K562 (cell line): ENCODE data around the gene KCNAB1. TPM values are rescaled to one million over a fixed set of nuclear protein-coding genes. Genes with fewer than 3 reads are reported as not detected.

Source experiments
- ATAC-seq: fragments of 200-7000 bp; cut with Tn5 transposase; 3 replicates; pipeline ENCODE4 v1.9.1; 2020; ENCODE audit warnings: moderate library complexity
- BruUV-seq: library from RNA; stranded (reverse); fragments of 400-500 nt; replicated peaks from 2 replicates; lab custom pipeline; 2021; lab: Mats Ljungman, UMichigan
- CTCF ChIA-PET: fragments of 300-600 bp; formaldehyde crosslinking; extraction: SDS; loops from one replicate; lab custom pipeline; 2021; ENCODE audit warnings: low intra/inter-chr PET ratio; lab: Yijun Ruan, JAX
- POLR2A ChIA-PET: fragments of 300-600, 350-650 bp; sonication (Branson Sonifier 250); formaldehyde crosslinking; extraction: SDS; loops from one replicate; lab custom pipeline; 2021; ENCODE audit warnings: antibody characterized with exemption, inconsistent platforms; lab: Yijun Ruan, JAX
- DNase-seq, 4 experiments: peaks; one replicate each; pipeline versions ENCODE4 v3.0.0 to v3.0.0-alpha.2; 2011 to 2018; ENCODE audit warnings: low spot score in 3 of 4, mixed read lengths in 3 of 4; ENCODE audit errors: extremely low read depth in 1 of 4
- FAIRE-seq: peaks from 2 replicates; lab custom pipeline; 2011; peaks lifted over from hg19 to GRCh38; lab: Jason Lieb, UNC
- H2AFZ ChIP-seq: 2 replicates; pipeline ENCODE4 v1.6.0; 2011; ENCODE audit warnings: low read depth, low read length, control low read depth, inconsistent platforms
- H3K27ac ChIP-seq: fragments of 200-600 bp; 3 replicates; pipeline ENCODE4 v1.8.0; 2011; ENCODE audit warnings: low read depth, mild to moderate bottlenecking, control low read depth, inconsistent platforms, low read length, moderate library complexity, mixed read lengths; ENCODE audit errors: extremely low read depth
- H3K27me3 ChIP-seq, 2 experiments: fragments of 300-600 bp in 1 of 2; 2 replicates in 1 of 2; 3 replicates in 1 of 2; pipeline versions ENCODE4 v1.6.0 to v1.8.0; 2011; ENCODE audit warnings: inconsistent platforms in 2 of 2, low read length in 2 of 2, mild to moderate bottlenecking in 1 of 2, mixed read lengths in 1 of 2, moderate library complexity in 1 of 2; ENCODE audit not compliant: control insufficient read depth in 2 of 2, insufficient read depth in 2 of 2
- H3K36me3 ChIP-seq: fragments of 300-600 bp; 3 replicates; pipeline ENCODE4 v1.8.0; 2011; ENCODE audit warnings: mild to moderate bottlenecking, low read length, inconsistent platforms; ENCODE audit not compliant: control insufficient read depth, insufficient read depth
- H3K4me1 ChIP-seq, 2 experiments: fragments of 200-600 bp in 1 of 2; replicated peaks in 1 of 2; 2 replicates in 1 of 2; 3 replicates in 1 of 2; pipeline versions ENCODE4 v1.5.1 to v1.8.0; 2011; ENCODE audit warnings: inconsistent platforms in 2 of 2, low read length in 2 of 2, mild to moderate bottlenecking in 1 of 2, mixed read lengths in 1 of 2, moderate library complexity in 1 of 2; ENCODE audit not compliant: control insufficient read depth in 2 of 2, insufficient read depth in 2 of 2
- H3K4me2 ChIP-seq: 2 replicates; pipeline ENCODE4 v1.6.1; 2011; ENCODE audit warnings: low read length, control low read depth, inconsistent platforms, mixed read lengths; ENCODE audit not compliant: insufficient read depth
- H3K4me3 ChIP-seq: fragments of 200-600 bp; sonication (generic), shearing (Covaris generic); 2 replicates; pipeline ENCODE4 v1.5.1; 2016; ENCODE audit warnings: control low read depth, inconsistent platforms
- H3K79me2 ChIP-seq: fragments of 200-600 bp; 3 replicates; pipeline ENCODE4 v1.8.0; 2011; ENCODE audit warnings: low read length, inconsistent platforms; ENCODE audit not compliant: control insufficient read depth, insufficient read depth
- H3K9ac ChIP-seq, 2 experiments: 2 replicates each; pipeline versions ENCODE4 v1.6.0 to v1.6.1; 2011; ENCODE audit warnings: low read depth in 2 of 2, low read length in 2 of 2, control low read depth in 1 of 2, inconsistent platforms in 1 of 2, mild to moderate bottlenecking in 1 of 2, mixed read lengths in 1 of 2; ENCODE audit not compliant: insufficient read depth in 1 of 2
- H3K9me1 ChIP-seq: one replicate; pipeline ENCODE4 v1.6.0; 2011; ENCODE audit warnings: inconsistent platforms, mild to moderate bottlenecking, low read length, moderate library complexity; ENCODE audit not compliant: control insufficient read depth, insufficient read depth
- H3K9me3 ChIP-seq: replicated peaks from 2 replicates; pipeline ENCODE4 v1.5.1; 2011; ENCODE audit warnings: low read depth, low read length, inconsistent platforms; ENCODE audit not compliant: control insufficient read depth, insufficient read depth
- H4K20me1 ChIP-seq: replicated peaks from 2 replicates; pipeline ENCODE4 v1.6.1; 2011; ENCODE audit warnings: low read length, inconsistent platforms, mixed read lengths; ENCODE audit not compliant: control insufficient read depth, insufficient read depth
- COPS2 ChIP-seq: fragments of 450-650 bp; conservative IDR thresholded peaks from 2 replicates; pipeline ENCODE4 v1.6.1; 2016; ENCODE audit warnings: mild to moderate bottlenecking, moderate library complexity
- FOXM1 ChIP-seq, 2 experiments: fragments of 450-650 bp in 1 of 2; sonication (generic) in 1 of 2; formaldehyde crosslinking in 1 of 2; IDR thresholded peaks; 2 replicates each; pipeline versions ENCODE4 v1.6.1 to v1.9.0; 2017 to 2022; ENCODE audit warnings: low read depth in 2 of 2, mild to moderate bottlenecking in 2 of 2, missing genetic modification reagents in 1 of 2, moderate library complexity in 1 of 2
- GATA2 ChIP-seq: sonication (generic); formaldehyde crosslinking; IDR thresholded peaks from 2 replicates; pipeline ENCODE4 v1.4.0; 2020; ENCODE audit warnings: mild to moderate bottlenecking, missing genetic modification reagents
- HIVEP1 ChIP-seq: fragments of 250-450 bp; sonication (Bioruptor Pico); IDR thresholded peaks from 2 replicates; pipeline ENCODE4 v1.4.0; 2020; ENCODE audit warnings: mild to moderate bottlenecking
- HNRNPL ChIP-seq: fragments of 200-400 bp; formaldehyde crosslinking; IDR thresholded peaks from 2 replicates; pipeline ENCODE4 v1.6.1; 2017; ENCODE audit warnings: low read depth, mild to moderate bottlenecking, low read length
- PHTF2 ChIP-seq: fragments of 250-450 bp; sonication (Bioruptor Pico); IDR thresholded peaks from 2 replicates; pipeline ENCODE4 v1.5.0; 2021; ENCODE audit warnings: mild to moderate bottlenecking
- TEAD2 ChIP-seq: fragments of 450-650 bp; IDR thresholded peaks from 2 replicates; pipeline ENCODE4 v1.6.1; 2016; ENCODE audit warnings: missing genetic modification characterization, control low read depth, missing compliant biosample characterization
- TFE3 ChIP-seq: fragments of 450-650 bp; formaldehyde crosslinking; IDR thresholded peaks from 2 replicates; pipeline ENCODE4 v1.4.0; 2020; ENCODE audit warnings: mild to moderate bottlenecking, mixed read lengths
- YY1 ChIP-seq, 3 experiments: IDR thresholded peaks; 2 replicates each; pipeline ENCODE4 v1.6.1; 2011; ENCODE audit warnings: low read length in 2 of 3, mild to moderate bottlenecking in 2 of 3, moderate library complexity in 2 of 3, borderline replicate concordance in 1 of 3, control low read depth in 1 of 3, low read depth in 1 of 3; ENCODE audit not compliant: insufficient read depth in 3 of 3, insufficient replicate concordance in 2 of 3, control insufficient read depth in 1 of 3, insufficient read length in 1 of 3; ENCODE audit errors: extremely low read depth in 1 of 3
- ZNF316 ChIP-seq: fragments of 450-650 bp; IDR thresholded peaks from 2 replicates; pipeline ENCODE4 v1.6.1; 2016
- ZNF695 ChIP-seq: fragments of 450-650 bp; formaldehyde crosslinking; IDR thresholded peaks from 2 replicates; pipeline ENCODE4 v1.4.0; 2020; ENCODE audit warnings: mild to moderate bottlenecking, moderate library complexity
- WGBS: fragments of 100-300 bp; shearing (Covaris generic); methylation state at CpG from one replicate; pipeline ENCODE4 v1.1.6; 2016; ENCODE audit warnings: low coverage, mixed read lengths; ENCODE audit not compliant: insufficient coverage; ENCODE audit errors: missing lambda C conversion rate; 5-methylcytosine and 5-hydroxymethylcytosine counted together
- in situ Hi-C: fragments of 300-500 bp; cut with MboI; formaldehyde crosslinking; loops from 4 replicates; pipeline ENCODE4 v1.15.0; 2018; ENCODE audit warnings: inconsistent platforms, mixed read lengths
- intact Hi-C: fragments of 100-400 bp; cut with micrococcal nuclease; formaldehyde crosslinking; loops from 2 replicates; pipeline ENCODE4 v1.14.2; 2022
- polyA plus RNA-seq, 8 experiments: library from polyadenylated mRNA; depleted of rRNA in 4 of 8; stranded (reverse) in 5 of 8; unstranded in 3 of 8; fragments of >200 nt; fragmentation: Nextera tagmentation in 2 of 8; fragmentation: Illumina TruSeq in 1 of 8; extraction: Ambion mirVana in 2 of 8; extraction: Trizol in 1 of 8; gene quantifications; 2 replicates each; pipeline versions ENCODE4 v1.2.1 to v1.2.3, GENCODE V29; 2011 to 2014; ENCODE audit warnings: inconsistent platforms in 1 of 8, missing spikeins in 1 of 8
- total RNA-seq, 7 experiments: library from RNA; depleted of rRNA in 6 of 7; stranded (reverse); fragments of >200 nt in 6 of 7; fragmentation: Illumina TruSeq in 2 of 7; extraction: Trizol in 2 of 7; gene quantifications; 2 replicates each; pipeline versions ENCODE4 v1.2.1 to v1.2.3, GENCODE V29; 2011 to 2021; ENCODE audit warnings: low replicate concordance in 1 of 7
- TF ChIP-seq, protein P1 (sequence below): fragments of 450-650 bp; IDR thresholded peaks from 2 replicates; pipeline ENCODE4 v1.6.1; 2018; ENCODE audit warnings: mild to moderate bottlenecking, low read depth; ENCODE audit not compliant: partially characterized antibody
- TF ChIP-seq, protein P2 (sequence below): IDR thresholded peaks from 2 replicates; pipeline ENCODE4 v1.6.1; 2012; ENCODE audit warnings: low read depth, low read length, improper control_type of control experiment, borderline replicate concordance
- TF ChIP-seq, protein P3 (sequence below), 2 experiments: IDR thresholded peaks; 2 replicates each; pipeline ENCODE4 v1.6.1; 2012; ENCODE audit warnings: improper control_type of control experiment in 2 of 2, low read depth in 2 of 2, low read length in 2 of 2, borderline replicate concordance in 1 of 2

Gene KCNAB1
- total and polyA plus RNA-seq, 9 of the 15 experiments (the other 6 are each of a cell fraction or from before 2014, with no cell fraction given) = 0.14 to 1.2 (median 0.51) TPM

- no peak overlapping the region for H3K9ac ChIP-seq
- H3K4me1 ChIP-seq = peaks cover 0 to 8% of the 10 kb centered on the region in 2 experiments; a peak in 2 of 5 replicates
- H2AFZ ChIP-seq = no peak overlapping the region
- no peaks in the 10 kb centered on the region for H3K27me3 ChIP-seq
- ATAC-seq (no peak), DNase-seq (no peak), FAIRE-seq (no peak)
- H3K9me1 ChIP-seq = no peaks in the 10 kb centered on the region
- H3K4me3 ChIP-seq = no peak overlapping the region
- H3K9me3 ChIP-seq = 0 out of 2 replicates have a peak, but pooled peaks cover 2% of the 10 kb centered on the region
- POLR2A ChIA-PET = no interaction called here
- intact Hi-C loops (no loop called here), in situ Hi-C loops (no loop called here)
- no peaks in the 10 kb centered on the region for H3K79me2 ChIP-seq
- CTCF ChIA-PET = no interaction called here
- no peak overlapping the region for H3K27ac ChIP-seq
- no peaks in the 10 kb centered on the region for H4K20me1 ChIP-seq
- 38% methylated on average over 1 of the region's 1 CpG for WGBS
- no peak overlapping the region for H3K4me2 ChIP-seq
- H3K36me3 ChIP-seq = no peaks in the 10 kb centered on the region
- BruUV-seq = no TSS peak
- no peak for TF ChIP-seq TEAD2 (tag)
- TF ChIP-seq COPS2 = no peak
- TF ChIP-seq, protein P1, sequence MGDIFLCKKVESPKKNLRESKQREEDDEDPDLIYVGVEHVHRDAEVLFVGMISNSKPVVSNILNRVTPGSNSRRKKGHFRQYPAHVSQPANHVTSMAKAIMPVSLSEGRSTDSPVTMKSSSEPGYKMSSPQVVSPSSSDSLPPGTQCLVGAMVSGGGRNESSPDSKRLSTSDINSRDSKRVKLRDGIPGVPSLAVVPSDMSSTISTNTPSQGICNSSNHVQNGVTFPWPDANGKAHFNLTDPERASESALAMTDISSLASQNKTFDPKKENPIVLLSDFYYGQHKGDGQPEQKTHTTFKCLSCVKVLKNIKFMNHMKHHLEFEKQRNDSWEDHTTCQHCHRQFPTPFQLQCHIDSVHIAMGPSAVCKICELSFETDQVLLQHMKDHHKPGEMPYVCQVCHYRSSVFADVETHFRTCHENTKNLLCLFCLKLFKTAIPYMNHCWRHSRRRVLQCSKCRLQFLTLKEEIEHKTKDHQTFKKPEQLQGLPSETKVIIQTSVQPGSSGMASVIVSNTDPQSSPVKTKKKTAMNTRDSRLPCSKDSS = no peak
- no peak for TF ChIP-seq HIVEP1 (CRISPR knock-in tag)
- TF ChIP-seq PHTF2 (CRISPR knock-in tag) = no peak
- TF ChIP-seq ZNF316 = no peak
- TF ChIP-seq, protein P2, sequence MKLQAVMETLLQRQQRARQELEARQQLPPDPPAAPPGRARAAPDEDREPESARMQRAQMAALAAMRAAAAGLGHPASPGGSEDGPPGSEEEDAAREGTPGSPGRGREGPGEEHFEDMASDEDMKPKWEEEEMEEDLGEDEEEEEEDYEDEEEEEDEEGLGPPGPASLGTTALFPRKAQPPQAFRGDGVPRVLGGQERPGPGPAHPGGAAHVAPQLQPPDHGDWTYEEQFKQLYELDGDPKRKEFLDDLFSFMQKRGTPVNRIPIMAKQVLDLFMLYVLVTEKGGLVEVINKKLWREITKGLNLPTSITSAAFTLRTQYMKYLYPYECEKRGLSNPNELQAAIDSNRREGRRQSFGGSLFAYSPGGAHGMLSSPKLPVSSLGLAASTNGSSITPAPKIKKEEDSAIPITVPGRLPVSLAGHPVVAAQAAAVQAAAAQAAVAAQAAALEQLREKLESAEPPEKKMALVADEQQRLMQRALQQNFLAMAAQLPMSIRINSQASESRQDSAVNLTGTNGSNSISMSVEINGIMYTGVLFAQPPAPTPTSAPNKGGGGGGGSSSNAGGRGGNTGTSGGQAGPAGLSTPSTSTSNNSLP = no peak
- no peak for TF ChIP-seq TFE3 (CRISPR knock-in tag)
- TF ChIP-seq YY1 (IDR thresholded peaks at IDR 0.05; ENCODE audit: borderline replicate concordance in 1 of 3, control insufficient read depth in 1 of 3, extremely low read depth in 1 of 3, insufficient read depth in 3 of 3, insufficient read length in 1 of 3, insufficient replicate concordance in 2 of 3, low read depth in 1 of 3, low read length in 2 of 3) = no peak
- TF ChIP-seq ZNF695 (CRISPR knock-in tag) = no peak
- no peak for TF ChIP-seq GATA2 (CRISPR knock-in tag)
- TF ChIP-seq FOXM1 (IDR thresholded peaks at IDR 0.05; ENCODE audit: low read depth) = no peak
- no peak for TF ChIP-seq FOXM1 (CRISPR knock-in tag; IDR thresholded peaks at IDR 0.05; ENCODE audit: low read depth)
- TF ChIP-seq HNRNPL = no peak
- TF ChIP-seq, protein P3, sequence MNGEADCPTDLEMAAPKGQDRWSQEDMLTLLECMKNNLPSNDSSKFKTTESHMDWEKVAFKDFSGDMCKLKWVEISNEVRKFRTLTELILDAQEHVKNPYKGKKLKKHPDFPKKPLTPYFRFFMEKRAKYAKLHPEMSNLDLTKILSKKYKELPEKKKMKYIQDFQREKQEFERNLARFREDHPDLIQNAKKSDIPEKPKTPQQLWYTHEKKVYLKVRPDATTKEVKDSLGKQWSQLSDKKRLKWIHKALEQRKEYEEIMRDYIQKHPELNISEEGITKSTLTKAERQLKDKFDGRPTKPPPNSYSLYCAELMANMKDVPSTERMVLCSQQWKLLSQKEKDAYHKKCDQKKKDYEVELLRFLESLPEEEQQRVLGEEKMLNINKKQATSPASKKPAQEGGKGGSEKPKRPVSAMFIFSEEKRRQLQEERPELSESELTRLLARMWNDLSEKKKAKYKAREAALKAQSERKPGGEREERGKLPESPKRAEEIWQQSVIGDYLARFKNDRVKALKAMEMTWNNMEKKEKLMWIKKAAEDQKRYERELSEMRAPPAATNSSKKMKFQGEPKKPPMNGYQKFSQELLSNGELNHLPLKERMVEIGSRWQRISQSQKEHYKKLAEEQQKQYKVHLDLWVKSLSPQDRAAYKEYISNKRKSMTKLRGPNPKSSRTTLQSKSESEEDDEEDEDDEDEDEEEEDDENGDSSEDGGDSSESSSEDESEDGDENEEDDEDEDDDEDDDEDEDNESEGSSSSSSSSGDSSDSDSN (IDR thresholded peaks at IDR 0.05; ENCODE audit: borderline replicate concordance in 1 of 2, low read depth in 2 of 2, low read length in 2 of 2) = no peak
Observed at GRCh38 chr3:156495816-156496215, 375.4 kb downstream of the KCNAB1 start.
